HG03066 (cell line): ENCODE data around the gene COL23A1.

ENCODE experiments used
- ATAC-seq: cut with Tn5 transposase; IDR thresholded peaks from one replicate; pipeline ENCODE4 v1.9.1; 2021; ENCODE audit warnings: low read depth; ENCODE audit not compliant: unreplicated experiment

Gene COL23A1

DNA sequence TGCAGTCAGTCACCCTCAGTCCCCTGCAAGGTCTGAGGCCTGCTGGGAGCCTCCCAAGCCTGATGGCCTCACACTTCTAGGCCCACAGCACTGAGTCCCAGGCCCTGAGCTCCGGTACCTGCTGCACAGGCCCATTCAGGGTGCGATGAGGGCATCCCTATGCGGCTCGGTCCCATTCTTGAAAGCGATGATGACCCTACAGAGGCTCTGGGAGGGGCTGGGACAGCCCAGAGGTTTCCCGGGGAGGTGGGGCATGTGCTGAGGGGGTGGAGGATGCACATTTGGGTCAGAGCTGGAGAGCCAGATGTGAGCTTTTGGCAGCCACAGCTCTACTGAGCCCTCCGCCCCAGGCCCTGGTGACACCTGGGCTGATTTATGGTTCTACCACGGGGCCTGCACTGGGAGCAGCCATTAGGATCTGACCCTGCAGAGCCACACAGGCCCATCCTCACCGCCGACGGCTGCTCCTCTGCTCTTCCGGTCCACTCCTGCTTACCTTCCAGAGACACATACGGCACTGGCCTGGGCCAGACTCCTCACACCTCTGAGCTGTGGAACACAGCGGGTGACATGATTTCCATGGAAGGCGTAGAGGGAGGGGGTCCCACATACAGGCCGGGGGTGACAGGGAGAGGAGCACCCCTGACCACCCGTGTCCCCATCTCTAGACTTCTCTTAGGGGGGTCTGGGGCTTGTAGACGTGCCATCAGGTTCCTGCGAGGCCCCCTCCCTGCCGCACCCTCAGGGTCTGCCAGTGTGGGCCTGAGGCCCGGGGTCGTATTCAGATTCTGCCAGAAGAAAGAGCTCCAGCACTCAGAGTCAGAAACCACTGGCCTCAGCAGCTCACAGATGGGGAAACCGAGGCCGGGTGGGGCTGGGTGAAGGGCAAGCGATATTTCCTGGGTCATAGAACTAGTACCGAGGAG is 53.4 kb downstream of the COL23A1 start:
- ATAC-seq: no peak

DNA sequence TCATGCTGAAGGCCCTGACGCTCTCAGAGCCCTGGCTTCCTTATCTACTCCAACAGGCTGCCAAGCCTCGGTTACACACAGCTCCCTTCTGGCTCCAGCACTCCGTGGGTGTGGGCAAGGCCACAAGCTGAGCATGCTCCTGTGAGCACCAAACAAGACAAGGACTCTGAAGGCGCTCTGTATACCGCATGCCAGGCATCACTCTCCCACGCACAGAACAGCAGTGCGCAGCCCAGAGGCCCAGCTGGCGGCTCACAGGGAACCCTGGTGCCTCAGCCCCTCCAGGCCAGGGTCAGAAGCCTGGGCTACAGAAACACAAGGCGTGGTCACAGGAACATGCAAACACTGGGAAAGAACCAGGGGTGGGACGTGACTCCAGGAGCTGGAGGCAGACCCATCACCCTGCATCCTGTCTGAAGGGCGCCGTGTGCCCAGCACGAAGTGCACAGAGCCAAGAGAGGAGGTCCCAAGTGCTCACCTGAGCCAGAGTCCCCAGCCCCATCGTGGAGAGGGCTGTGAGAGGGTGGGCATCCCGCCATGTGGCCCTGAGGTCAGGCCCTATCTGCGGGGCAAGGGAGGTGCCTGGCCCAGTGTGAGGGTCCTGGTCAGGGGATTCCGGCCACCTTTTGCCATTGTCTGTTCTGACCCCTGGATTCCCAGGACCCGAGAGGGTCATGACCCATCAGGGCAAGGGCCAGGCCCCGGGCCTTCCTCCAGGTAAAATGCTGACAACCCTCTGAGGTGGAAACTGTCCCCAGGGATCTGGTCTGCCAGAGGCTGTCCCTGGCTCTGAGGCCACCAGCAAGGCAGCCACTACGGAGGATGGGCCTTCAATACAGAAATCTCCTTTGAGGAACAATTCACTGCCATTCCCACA is 54.7 kb downstream of the COL23A1 start:
- ATAC-seq: no peak

- ATAC-seq: no peak
Observed at GRCh38 chr5:178533136-178533535, 57.1 kb downstream of the COL23A1 start.

DNA sequence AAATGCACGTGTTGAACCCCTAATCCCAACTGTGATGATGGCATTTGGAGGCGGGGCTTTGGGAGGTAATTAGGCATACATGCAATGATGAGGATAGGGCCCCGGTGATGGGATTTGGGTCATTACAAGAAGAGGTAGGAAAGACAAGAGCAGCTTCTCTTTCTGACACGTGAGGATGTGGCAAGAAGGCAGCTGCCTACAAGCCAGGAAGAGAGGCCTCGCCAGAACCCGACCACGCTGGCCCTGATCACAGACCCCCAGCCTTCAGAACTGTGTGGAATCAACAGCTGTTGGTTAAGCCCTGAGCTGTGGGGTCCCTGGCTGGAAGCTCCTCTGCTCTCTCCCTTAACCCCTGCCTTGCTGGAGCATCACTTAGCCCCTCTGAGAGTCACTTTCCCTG is 57.5 kb downstream of the COL23A1 start:
- no peak for ATAC-seq

DNA sequence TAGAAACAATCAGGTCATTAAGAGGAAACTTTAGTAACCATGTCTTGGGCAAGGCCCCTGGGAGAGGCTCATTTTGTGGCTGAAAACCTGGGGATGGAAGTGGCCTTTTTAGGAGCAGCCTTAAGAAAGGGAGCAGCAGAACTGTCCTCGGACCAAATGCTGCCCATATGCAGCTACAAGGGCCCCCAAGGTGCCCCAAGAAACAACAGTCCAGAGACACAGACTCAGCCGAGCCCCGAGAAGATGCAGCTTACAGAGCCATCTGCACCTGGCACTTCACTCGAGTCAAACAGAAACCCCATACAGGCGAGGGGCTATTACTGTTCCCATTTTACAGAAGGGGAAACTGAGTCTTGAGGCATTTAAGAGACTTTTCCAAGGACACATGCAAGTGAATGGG is 58.0 kb downstream of the COL23A1 start:
- ATAC-seq: no peak

DNA sequence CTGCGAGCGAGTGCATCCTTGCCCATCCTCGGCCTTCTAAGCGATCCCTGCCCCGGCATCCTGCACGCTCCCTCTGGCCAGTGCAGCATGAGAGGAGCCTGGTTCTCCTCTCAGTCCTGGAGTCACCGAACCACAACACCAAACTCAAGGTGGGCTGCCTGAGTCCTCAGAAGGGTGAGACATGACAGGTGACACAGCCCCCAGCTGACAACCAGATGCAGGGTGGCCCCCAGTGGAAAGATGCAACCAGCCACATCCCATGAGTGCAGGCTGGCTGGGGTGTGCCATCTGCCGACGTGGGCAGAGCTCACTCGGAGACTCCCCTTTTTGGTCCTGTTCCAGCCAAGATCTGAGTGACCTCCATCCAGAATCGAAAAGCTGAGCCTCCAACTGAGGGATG is 58.4 kb downstream of the COL23A1 start:
- no peak for ATAC-seq

DNA sequence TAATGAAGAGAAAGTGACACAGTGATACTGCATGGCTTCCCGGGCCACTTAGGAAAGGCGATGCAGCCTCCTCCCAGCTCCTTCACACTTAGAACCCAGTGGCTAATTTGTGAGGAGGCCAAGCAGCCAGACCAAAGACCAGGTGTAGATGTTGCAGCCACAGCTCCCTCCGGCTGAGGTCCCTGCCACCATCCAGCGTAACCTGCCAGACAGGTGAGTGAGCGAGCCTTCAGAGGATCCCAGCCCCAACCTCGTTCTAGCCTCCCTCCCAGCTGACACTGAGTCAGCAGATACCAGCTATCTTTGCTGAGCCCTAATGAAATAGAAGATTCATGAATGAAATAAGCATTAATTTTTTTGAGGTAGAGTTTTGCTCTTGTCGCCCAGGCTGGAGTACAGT is 59.7 kb downstream of the COL23A1 start:
- ATAC-seq: no peak

- no peak for ATAC-seq
Observed at GRCh38 chr5:178529080-178529479, 61.1 kb downstream of the COL23A1 start.

DNA sequence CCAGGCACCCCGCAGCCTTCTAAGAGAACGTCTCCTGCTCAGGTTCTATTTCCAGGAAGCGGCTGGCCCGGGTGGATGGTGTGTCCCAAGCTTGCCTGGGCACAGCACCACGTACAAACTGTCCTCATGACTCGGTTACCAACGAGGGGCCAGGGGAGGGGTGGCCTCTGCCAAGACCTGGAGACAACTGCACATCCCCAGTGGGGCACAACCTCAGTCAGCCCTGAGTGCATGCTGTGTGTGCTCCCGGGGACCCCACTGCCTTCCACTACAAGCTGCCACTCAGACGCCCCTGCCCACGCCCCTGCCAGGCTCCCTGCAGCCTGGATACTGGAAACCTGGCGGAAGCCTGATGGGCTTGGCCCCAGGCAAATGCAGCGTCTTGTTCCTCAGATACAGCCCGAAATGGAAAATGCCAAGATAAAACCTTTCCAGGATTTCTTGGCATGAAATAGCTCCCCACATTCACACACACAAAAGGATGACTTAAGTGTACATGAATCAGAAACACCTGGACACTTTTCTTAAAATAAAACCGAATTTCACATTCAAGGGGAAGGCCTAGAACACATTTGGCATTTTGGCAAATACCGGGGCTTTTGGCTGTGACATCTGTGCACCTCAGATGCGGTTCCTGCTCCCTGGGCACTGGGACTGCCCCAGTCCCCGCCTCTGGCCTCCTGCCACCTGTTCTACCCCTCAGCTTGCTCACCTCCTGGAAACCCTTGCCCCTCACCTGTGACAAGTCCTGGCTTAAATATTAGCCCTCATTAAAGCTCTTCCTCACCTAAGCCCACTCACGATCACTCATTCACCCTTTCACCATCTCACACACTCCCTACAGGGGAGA is 62.5 kb downstream of the COL23A1 start:
- no peak for ATAC-seq

DNA sequence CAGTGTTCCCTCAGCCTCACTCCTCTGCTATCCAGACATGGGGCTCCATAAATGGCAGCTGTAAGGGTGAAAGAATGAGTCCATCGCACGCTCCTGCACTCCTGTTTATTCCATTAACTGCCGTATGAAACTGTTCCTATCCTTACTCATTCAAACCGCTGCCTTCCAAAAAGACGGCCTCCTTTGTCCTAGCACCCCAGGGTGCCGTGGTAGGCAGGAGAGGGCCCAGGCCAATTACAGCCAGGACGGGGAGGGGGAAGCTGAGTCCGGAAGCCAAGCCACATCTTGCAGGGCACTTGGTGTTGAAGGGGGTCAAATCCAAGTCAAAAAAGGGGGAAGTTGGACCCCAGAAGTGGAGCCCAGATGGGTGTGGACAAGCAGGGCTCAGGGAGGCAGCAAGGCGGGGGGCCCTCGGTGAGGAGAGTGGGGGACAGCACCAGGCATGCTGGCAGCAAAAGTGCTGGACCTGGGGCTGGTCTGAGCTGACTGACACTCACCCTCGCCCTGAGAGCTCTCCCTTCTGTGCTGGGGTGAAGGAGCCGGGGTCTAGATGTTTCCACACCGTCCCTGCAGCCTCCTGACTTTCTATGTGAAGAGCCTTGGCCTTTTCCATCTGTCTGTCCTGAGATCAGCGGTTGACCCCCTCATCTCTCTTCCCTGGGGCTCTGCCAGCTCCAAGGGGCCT is 63.3 kb downstream of the COL23A1 start:
- no peak for ATAC-seq

DNA sequence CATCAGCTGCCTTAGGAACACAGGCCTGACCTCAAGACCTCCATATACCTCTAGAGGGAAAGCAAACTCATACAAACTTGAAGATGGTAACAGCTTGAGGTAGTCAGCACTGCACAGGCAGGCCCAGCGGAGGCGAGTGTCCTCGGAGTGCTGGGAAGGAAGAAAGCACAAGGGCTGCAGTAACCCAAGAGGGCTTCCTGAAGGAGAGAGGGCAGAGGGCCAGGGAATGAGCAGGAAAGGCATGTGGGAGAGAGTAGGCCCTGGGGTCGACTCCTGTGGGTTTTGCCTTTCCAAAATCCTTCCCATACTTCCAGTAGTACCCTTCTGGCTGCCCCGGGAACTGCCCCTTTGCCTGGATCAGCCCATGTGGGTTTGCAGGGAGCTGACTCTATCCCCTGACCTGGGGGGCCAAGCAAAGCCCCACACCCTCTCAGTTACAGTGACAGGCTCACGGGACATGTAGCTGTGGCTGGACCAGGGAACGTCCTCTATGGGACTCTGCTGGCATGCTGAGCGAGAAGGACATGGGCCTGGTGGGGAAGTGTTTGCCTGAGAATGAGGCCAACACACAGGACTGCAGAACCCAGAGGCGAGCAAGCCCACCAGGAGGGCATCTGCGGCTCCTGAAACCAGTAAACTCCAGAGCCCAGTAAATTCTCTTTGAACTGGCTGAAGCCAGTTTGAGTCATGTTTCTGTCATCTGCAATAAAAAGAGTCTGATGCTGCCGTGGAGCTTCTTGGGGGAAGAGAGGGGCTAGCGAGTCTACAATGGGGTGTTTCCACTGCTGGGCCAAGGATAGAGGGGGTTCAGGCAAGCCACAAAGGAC is 64.1 kb downstream of the COL23A1 start:
- ATAC-seq: no peak

DNA sequence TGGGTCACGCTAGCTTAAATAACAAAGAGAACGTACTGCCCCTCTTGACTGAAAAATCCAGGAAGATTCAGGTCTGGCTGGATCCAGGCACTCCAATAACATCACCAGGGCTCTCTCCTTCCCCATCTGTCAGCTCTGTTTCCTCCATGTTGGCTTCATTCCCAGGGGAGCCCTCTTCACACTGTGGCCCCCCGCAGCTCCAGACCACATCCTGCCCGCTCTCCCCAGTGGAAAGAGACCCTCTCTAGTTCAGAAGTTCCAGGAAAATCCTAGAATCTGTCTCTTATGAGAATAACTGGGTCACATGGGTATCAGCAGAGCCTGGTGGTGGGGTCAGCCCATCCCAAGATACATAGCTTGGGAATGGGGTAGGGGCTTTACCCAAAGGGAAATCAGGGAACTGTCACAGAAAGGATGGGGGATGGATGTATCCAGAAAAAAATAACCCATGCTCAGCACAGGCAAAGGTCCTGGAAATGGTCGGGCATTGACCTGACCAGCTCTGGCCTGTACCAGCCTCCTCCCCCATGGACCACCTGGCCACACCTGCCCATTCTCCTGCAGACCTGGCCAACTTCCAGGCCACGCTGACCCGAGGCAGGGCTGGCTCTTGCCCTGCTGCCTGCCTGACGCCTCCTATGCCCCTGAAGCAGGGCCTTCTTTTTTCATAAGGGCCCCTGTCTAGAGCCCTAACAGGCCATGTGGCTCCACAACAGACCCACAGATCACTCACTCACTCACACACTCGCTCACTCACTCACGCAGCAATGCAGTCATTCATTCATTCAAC is 65.9 kb downstream of the COL23A1 start:
- no peak for ATAC-seq

- ATAC-seq: no peak
Observed at GRCh38 chr5:178522361-178522760, 67.8 kb downstream of the COL23A1 start.

- no peak for ATAC-seq
Observed at GRCh38 chr5:178520851-178521250, 69.3 kb downstream of the COL23A1 start.

DNA sequence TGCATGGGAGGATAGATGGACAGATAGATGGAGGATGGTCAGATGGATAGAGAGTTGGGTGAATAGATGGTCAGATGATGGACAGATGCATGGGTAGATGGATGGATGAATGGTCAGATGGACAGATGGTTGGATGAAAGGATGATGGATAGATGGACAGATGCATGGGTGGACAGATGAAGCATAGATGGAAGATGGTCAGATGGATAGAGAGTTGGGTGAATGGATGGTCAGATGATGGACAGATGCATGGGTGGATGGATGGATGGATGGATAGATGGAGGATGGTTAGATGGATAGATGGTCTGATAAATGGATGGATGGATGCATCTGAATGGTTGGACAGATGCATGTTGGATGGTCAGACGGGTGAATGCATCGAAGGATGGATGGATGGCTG is 70.4 kb downstream of the COL23A1 start:
- no peak for ATAC-seq

DNA sequence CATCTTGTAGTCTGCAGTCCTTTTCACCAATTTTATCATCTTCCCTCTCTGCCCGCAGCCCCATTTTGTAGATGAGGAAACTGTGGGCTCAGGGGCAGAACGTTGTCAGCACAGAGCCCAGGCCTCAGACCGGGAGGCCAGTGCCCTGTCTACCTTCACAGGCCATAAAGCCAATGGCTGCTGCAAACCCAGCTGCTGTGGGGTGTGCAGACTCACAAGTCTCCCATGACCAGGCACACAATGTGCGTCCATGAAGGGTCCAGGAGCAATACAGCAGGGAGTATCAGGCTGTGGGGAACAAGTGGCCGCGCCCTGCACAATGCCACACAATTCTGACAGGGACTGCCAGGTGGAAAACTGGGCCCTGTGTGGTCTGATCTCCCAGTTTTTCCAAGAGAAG is 71.0 kb downstream of the COL23A1 start:
- no peak for ATAC-seq

DNA sequence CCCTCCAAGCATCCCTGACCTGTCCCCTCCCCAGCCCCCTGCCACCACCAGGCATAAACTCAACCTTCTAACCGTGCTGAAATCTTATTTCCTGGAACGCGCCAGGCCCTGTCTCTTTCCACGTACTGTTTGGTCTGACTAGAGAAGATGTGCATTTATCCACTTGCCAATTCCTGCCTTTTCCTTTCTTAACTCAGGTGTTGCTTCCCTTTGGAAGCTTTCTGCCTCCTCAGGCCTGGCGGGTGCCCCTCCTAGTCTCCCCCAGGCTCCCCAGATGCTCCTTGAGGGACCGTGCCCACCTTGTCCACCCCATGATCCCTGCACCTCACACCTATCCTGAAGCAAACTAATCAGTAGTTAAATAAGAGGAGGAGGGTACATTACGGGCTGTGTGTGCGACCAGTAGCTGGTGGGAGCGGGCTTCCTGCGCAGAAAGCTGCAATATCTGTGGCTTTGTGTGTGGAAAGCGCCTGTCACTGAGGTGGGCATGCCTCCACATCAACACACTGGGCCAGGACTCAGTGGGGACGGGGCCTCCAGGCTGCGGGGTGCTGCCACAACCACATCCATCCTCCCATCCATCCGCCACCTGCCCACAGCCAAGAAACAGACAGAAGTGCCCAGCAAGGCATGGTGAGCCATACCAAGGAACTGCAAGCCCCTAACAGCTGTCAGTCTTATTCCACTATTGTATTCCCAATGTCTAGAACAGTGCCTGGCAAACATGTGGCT is 73.5 kb downstream of the COL23A1 start:
- ATAC-seq: no peak
